WTC11 (cell line): ENCODE data around the gene FTCD. TPM values are rescaled to one million over a fixed set of nuclear protein-coding genes. Genes with fewer than 3 reads are reported as not detected.

Experiments
- ATAC-seq: fragments of 200-7000 bp; cut with Tn5 transposase; 2 replicates; pipeline ENCODE4 v1.10.0; 2021; ENCODE audit warnings: mild to moderate bottlenecking, moderate library complexity
- CTCF ChIA-PET: fragments of 300-600 bp; sonication (Branson Sonifier 250); formaldehyde crosslinking; loops from one replicate; lab custom pipeline; 2021; ENCODE audit warnings: antibody characterized with exemption; lab: Charles Lee
- POLR2A ChIA-PET: fragments of 350-600 bp; sonication (Branson Sonifier 250); formaldehyde crosslinking; loops from one replicate; lab custom pipeline; 2021; ENCODE audit warnings: antibody characterized with exemption; lab: Charles Lee
- DNase-seq: peaks from one replicate; pipeline ENCODE4 v3.0.0; 2021; ENCODE audit warnings: low spot score
- H3K27ac Mint-ChIP-seq: 2 replicates; pipeline ENCODE4 v1.8.0; 2021; ENCODE audit warnings: mixed read lengths
- H3K27me3 Mint-ChIP-seq: 2 replicates; pipeline ENCODE4 v1.8.0; 2021; ENCODE audit warnings: low read depth, mild to moderate bottlenecking, moderate library complexity, mixed read lengths
- H3K36me3 Mint-ChIP-seq: 2 replicates; pipeline ENCODE4 v1.8.0; 2021; ENCODE audit warnings: mixed read lengths
- H3K4me1 Mint-ChIP-seq: 2 replicates; pipeline ENCODE4 v1.8.0; 2022; ENCODE audit warnings: mixed read lengths
- H3K4me3 Mint-ChIP-seq: 2 replicates; pipeline ENCODE4 v1.8.0; 2021; ENCODE audit warnings: mild to moderate bottlenecking, moderate library complexity, mixed read lengths
- H3K9me3 Mint-ChIP-seq: 2 replicates; pipeline ENCODE4 v1.8.0; 2021; ENCODE audit warnings: mixed read lengths
- AR ChIP-seq: fragments of 250-450 bp; sonication (Bioruptor Pico); IDR thresholded peaks from 2 replicates; pipeline ENCODE4 v1.9.0; 2021; ENCODE audit warnings: mild to moderate bottlenecking
- ATF1 ChIP-seq: sonication (generic); formaldehyde crosslinking; IDR thresholded peaks from 2 replicates; pipeline ENCODE4 v1.8.1; 2023; ENCODE audit warnings: mild to moderate bottlenecking, moderate library complexity, missing genetic modification reagents
- EMX1 ChIP-seq: fragments of 250-450 bp; sonication (Bioruptor Pico); IDR thresholded peaks from 2 replicates; pipeline ENCODE4 v1.8.0; 2021; ENCODE audit warnings: mild to moderate bottlenecking
- ERG ChIP-seq: fragments of 250-450 bp; sonication (Bioruptor Pico); IDR thresholded peaks from 2 replicates; pipeline ENCODE4 v1.8.0; 2021; ENCODE audit warnings: mild to moderate bottlenecking
- IRF2 ChIP-seq: sonication (generic); formaldehyde crosslinking; IDR thresholded peaks from 2 replicates; pipeline ENCODE4 v1.8.0; 2022; ENCODE audit warnings: low read depth, missing genetic modification reagents, borderline replicate concordance
- KAT7 ChIP-seq: sonication (generic); formaldehyde crosslinking; IDR thresholded peaks from 2 replicates; pipeline ENCODE4 v1.8.1; 2023; ENCODE audit warnings: missing genetic modification reagents, mild to moderate bottlenecking, borderline replicate concordance
- NR3C1 ChIP-seq: sonication (generic); formaldehyde crosslinking; conservative IDR thresholded peaks from 2 replicates; pipeline ENCODE4 v1.8.1; 2023; ENCODE audit warnings: low read depth, mild to moderate bottlenecking, missing genetic modification reagents
- SOX15 ChIP-seq: fragments of 250-450 bp; sonication (Bioruptor Pico); IDR thresholded peaks from 2 replicates; pipeline ENCODE4 v1.9.0; 2021; ENCODE audit warnings: mild to moderate bottlenecking
- TP53 ChIP-seq: sonication (generic); formaldehyde crosslinking; IDR thresholded peaks from 2 replicates; pipeline ENCODE4 v1.8.1; 2023; ENCODE audit warnings: mild to moderate bottlenecking, missing genetic modification reagents
- USF2 ChIP-seq: sonication (generic); formaldehyde crosslinking; IDR thresholded peaks from 2 replicates; pipeline ENCODE4 v1.8.1; 2023; ENCODE audit warnings: mild to moderate bottlenecking, missing genetic modification reagents, moderate library complexity
- ZNF219 ChIP-seq: sonication (generic); formaldehyde crosslinking; IDR thresholded peaks from 2 replicates; pipeline ENCODE4 v1.8.0; 2023; ENCODE audit warnings: missing genetic modification reagents, mild to moderate bottlenecking, borderline replicate concordance
- ZNF232 ChIP-seq: sonication (generic); formaldehyde crosslinking; IDR thresholded peaks from 2 replicates; pipeline ENCODE4 v1.8.0; 2022; ENCODE audit warnings: mild to moderate bottlenecking, missing genetic modification reagents
- total RNA-seq: library from RNA; stranded (reverse); gene quantifications from 3 replicates; pipeline ENCODE4 v1.2.3, GENCODE V29; 2021
- TF ChIP-seq, protein P1 (sequence below): fragments of 200-600 bp; IDR thresholded peaks from 2 replicates; pipeline ENCODE4 v1.8.0; 2022; ENCODE audit warnings: antibody characterized with exemption
- TF ChIP-seq, protein P2 (sequence below): sonication (generic); formaldehyde crosslinking; IDR thresholded peaks from 2 replicates; pipeline ENCODE4 v1.8.1; 2022; ENCODE audit warnings: mild to moderate bottlenecking, moderate library complexity, missing genetic modification reagents
- TF ChIP-seq, protein P3 (sequence below): fragments of 250-450 bp; sonication (Bioruptor Pico); conservative IDR thresholded peaks from 2 replicates; pipeline ENCODE4 v1.9.0; 2021; ENCODE audit warnings: mild to moderate bottlenecking

FTCD gene
- total RNA-seq, 1 experiment from 2014 or later = 6.1 TPM

- H3K9me3 Mint-ChIP-seq = peaks cover 24% of the 10 kb centered on the region
- CTCF ChIA-PET = interaction anchor here (1.3 to 2.0 kb wide), 2 partner anchors 8 to 37 kb away, joined by 4 to 5 read pairs; no protein-coding TSS in a partner anchor
- no peak for DNase-seq
- TF ChIP-seq USF2 (no peak), KAT7 (CRISPR knock-in tag) (no peak), ATF1 (CRISPR knock-in tag) (no peak), ERG (CRISPR knock-in tag) (no peak), TP53 (CRISPR knock-in tag) (no peak), ZNF232 (CRISPR knock-in tag) (no peak), NR3C1 (CRISPR knock-in tag) (no peak), SOX15 (no peak), ZNF219 (CRISPR knock-in tag) (no peak), EMX1 (no peak), IRF2 (CRISPR knock-in tag) (no peak), AR (CRISPR knock-in tag) (no peak)
- TF ChIP-seq, protein P1, sequence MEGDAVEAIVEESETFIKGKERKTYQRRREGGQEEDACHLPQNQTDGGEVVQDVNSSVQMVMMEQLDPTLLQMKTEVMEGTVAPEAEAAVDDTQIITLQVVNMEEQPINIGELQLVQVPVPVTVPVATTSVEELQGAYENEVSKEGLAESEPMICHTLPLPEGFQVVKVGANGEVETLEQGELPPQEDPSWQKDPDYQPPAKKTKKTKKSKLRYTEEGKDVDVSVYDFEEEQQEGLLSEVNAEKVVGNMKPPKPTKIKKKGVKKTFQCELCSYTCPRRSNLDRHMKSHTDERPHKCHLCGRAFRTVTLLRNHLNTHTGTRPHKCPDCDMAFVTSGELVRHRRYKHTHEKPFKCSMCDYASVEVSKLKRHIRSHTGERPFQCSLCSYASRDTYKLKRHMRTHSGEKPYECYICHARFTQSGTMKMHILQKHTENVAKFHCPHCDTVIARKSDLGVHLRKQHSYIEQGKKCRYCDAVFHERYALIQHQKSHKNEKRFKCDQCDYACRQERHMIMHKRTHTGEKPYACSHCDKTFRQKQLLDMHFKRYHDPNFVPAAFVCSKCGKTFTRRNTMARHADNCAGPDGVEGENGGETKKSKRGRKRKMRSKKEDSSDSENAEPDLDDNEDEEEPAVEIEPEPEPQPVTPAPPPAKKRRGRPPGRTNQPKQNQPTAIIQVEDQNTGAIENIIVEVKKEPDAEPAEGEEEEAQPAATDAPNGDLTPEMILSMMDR = no peak
- TF ChIP-seq, protein P2, sequence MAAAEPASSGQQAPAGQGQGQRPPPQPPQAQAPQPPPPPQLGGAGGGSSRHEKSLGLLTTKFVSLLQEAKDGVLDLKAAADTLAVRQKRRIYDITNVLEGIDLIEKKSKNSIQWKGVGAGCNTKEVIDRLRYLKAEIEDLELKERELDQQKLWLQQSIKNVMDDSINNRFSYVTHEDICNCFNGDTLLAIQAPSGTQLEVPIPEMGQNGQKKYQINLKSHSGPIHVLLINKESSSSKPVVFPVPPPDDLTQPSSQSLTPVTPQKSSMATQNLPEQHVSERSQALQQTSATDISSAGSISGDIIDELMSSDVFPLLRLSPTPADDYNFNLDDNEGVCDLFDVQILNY (CRISPR knock-in tag) = no peak
- TF ChIP-seq, protein P3, sequence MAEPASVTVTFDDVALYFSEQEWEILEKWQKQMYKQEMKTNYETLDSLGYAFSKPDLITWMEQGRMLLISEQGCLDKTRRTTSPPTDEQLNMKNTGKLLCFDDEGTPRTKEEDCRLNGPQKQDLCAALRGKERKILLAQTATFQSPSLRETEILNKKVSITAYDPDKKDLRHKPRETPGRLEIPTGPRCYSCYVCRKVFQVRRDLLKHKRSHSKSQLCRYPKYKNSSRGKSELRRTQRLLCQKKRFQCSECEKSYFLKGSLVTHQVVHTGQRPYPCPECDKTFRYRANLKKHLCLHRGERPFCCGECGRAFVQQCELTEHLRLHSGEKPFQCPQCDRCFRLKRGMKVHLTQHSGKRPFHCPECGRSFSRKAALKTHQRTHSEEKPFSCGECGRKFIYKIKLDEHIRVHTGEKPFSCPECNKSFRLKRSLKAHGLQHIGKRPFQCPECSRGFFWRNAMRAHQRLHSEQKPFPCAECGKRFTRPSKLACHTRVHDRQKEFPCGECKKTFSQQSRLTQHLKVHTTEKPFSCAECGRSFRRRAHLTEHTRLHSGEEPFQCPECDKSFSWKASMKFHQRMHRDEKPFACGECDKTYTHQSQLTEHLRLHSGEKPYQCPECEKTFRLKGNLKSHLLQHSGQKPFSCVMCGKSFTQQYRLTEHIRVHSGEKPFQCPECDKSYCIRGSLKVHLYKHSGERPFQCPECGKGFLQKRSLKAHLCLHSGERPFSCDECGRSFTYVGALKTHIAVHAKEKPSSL = no peak
- H3K27ac Mint-ChIP-seq = no peak overlapping the region
- POLR2A ChIA-PET = no interaction called here
- ATAC-seq = no peak
- no peaks in the 10 kb centered on the region for H3K27me3 Mint-ChIP-seq
- peaks cover 19% of the 10 kb centered on the region for H3K4me1 Mint-ChIP-seq
- H3K4me3 Mint-ChIP-seq = no peak overlapping the region
- H3K36me3 Mint-ChIP-seq = peaks cover 20% of the 10 kb centered on the region
Measured at GRCh38 chr21:46180778-46181391, 25.5 kb upstream of the FTCD start.
